A673 (cell line): ENCODE measurements around the gene SPEG. TPM values are rescaled to one million over a fixed set of nuclear protein-coding genes. Genes with fewer than 3 reads are reported as not detected.

Source experiments
- BruUV-seq: library from RNA; stranded (reverse); fragments of 400-500 nt; replicated peaks from 2 replicates; lab custom pipeline; 2021; lab: Mats Ljungman, UMichigan
- CTCF ChIA-PET: fragments of 300-600 bp; sonication (Branson Sonifier 250); formaldehyde crosslinking; loops from one replicate; lab custom pipeline; 2022; ENCODE audit warnings: antibody characterized with exemption; lab: Charles Lee
- POLR2A ChIA-PET: fragments of 300-600 bp; sonication (Branson Sonifier 250); formaldehyde crosslinking; loops from one replicate; lab custom pipeline; 2022; ENCODE audit warnings: antibody characterized with exemption; ENCODE audit not compliant: low non-redundant PET; lab: Charles Lee
- DNase-seq: peaks from one replicate; pipeline ENCODE4 v3.0.0-alpha.2; 2015; ENCODE audit warnings: low spot score
- H3K27ac ChIP-seq: fragments of 200-600 bp; sonication (generic); 2 replicates; pipeline ENCODE4 v1.5.1; 2016; ENCODE audit warnings: mixed run types, low read depth, mild to moderate bottlenecking, mixed read lengths, antibody characterized with exemption, low read length; ENCODE audit not compliant: poor library complexity, severe bottlenecking
- H3K27me3 ChIP-seq: fragments of 200-600 bp; sonication (generic); replicated peaks from 2 replicates; pipeline ENCODE4 v1.6.1; 2017; ENCODE audit warnings: mixed run types, low read depth, mild to moderate bottlenecking, mixed read lengths, antibody characterized with exemption, low read length; ENCODE audit not compliant: insufficient read depth, poor library complexity
- H3K36me3 ChIP-seq: fragments of 200-600 bp; sonication (generic); 2 replicates; pipeline ENCODE4 v1.6.1; 2016; ENCODE audit warnings: mixed run types, mild to moderate bottlenecking, mixed read lengths, antibody characterized with exemption, low read length; ENCODE audit not compliant: insufficient read depth, poor library complexity, severe bottlenecking
- H3K4me1 ChIP-seq: fragments of 200-600 bp; sonication (generic); 2 replicates; pipeline ENCODE4 v1.6.1; 2017; ENCODE audit warnings: mixed run types, mild to moderate bottlenecking, mixed read lengths, antibody characterized with exemption, low read length; ENCODE audit not compliant: insufficient read depth, poor library complexity, severe bottlenecking
- H3K4me3 ChIP-seq: fragments of 200-600 bp; sonication (generic); 2 replicates; pipeline ENCODE4 v1.5.1; 2016; ENCODE audit warnings: low read depth, mixed run types, mild to moderate bottlenecking, mixed read lengths, low read length; ENCODE audit not compliant: poor library complexity, severe bottlenecking
- H3K9me3 ChIP-seq: fragments of 200-600 bp; sonication (generic); 2 replicates; pipeline ENCODE4 v1.6.1; 2016; ENCODE audit warnings: mixed run types, low read depth, mild to moderate bottlenecking, mixed read lengths, antibody characterized with exemption, low read length; ENCODE audit not compliant: poor library complexity, severe bottlenecking
- CTCF ChIP-seq: fragments of 300-800, 200-600 bp; sonication (generic); conservative IDR thresholded peaks from 2 replicates; pipeline ENCODE4 v1.5.1; 2017; ENCODE audit warnings: low read depth, mild to moderate bottlenecking, antibody characterized with exemption, low read length, moderate library complexity, mixed read lengths
- EZH2 ChIP-seq: fragments of 200-600 bp; sonication (generic); IDR thresholded peaks from 2 replicates; pipeline ENCODE4 v1.6.1; 2017; ENCODE audit warnings: borderline replicate concordance, low read depth, mild to moderate bottlenecking, mixed read lengths, antibody characterized with exemption, low read length; ENCODE audit not compliant: poor library complexity, severe bottlenecking
- intact Hi-C: fragments of 100-400 bp; cut with micrococcal nuclease; formaldehyde crosslinking; loops from one replicate; pipeline ENCODE4 v1.10.0; 2022; ENCODE audit not compliant: unreplicated experiment
- total RNA-seq: library from RNA; stranded (reverse); gene quantifications from 2 replicates; pipeline ENCODE4 v1.2.3, GENCODE V29; 2021

SPEG gene
- total RNA-seq, 1 experiment from 2014 or later: 8.4 TPM

GRCh38 chr2:219539926-219540678, 105.5 kb downstream of the SPEG start:
- no peak overlapping the region for H3K4me3 ChIP-seq
- no TSS peak for BruUV-seq
- no peak for DNase-seq
- H3K27ac ChIP-seq: no peak overlapping the region
- peaks cover 3% of the 10 kb centered on the region for H3K36me3 ChIP-seq
- CTCF ChIA-PET: interaction anchor here (0.6 kb wide), 1 partner anchor 183 kb away, joined by 6 read pairs; no protein-coding TSS in a partner anchor
- TF ChIP-seq EZH2: no peak
- TF ChIP-seq CTCF: no peak
- H3K27me3 ChIP-seq: no peaks in the 10 kb centered on the region
- no peaks in the 10 kb centered on the region for H3K9me3 ChIP-seq
- intact Hi-C loops: no loop called here
- peaks cover 17% of the 10 kb centered on the region for H3K4me1 ChIP-seq
- POLR2A ChIA-PET: no interaction called here

- BruUV-seq: TSS peak; percentile 32
- intact Hi-C loops: loop anchor here (1.0 kb wide), 1 partner anchor 101 kb away; no protein-coding TSS in a partner anchor
- Histone ChIP-seq H3K27me3 (no peaks in the 10 kb centered on the region), H3K4me3 (no peak overlapping the region), H3K36me3 (peaks cover 3% of the 10 kb centered on the region), H3K9me3 (no peaks in the 10 kb centered on the region), H3K27ac (no peak overlapping the region), H3K4me1 (peaks cover 17% of the 10 kb centered on the region)
- ChIA-PET CTCF (interaction anchor here (0.7 to 1.0 kb wide), 5 partner anchors 31 to 148 kb away, joined by 3 to 11 read pairs (median 3); no protein-coding TSS in a partner anchor), POLR2A (no interaction called here)
- DNase-seq: no peak
- TF ChIP-seq CTCF: no peak
- no peak for TF ChIP-seq EZH2
Observed at GRCh38 chr2:219540784-219541504, 106.3 kb downstream of the SPEG start.

- Histone ChIP-seq H3K9me3 (no peaks in the 10 kb centered on the region), H3K4me1 (peaks cover 17% of the 10 kb centered on the region), H3K27ac (no peak overlapping the region), H3K4me3 (peak overlapping the region; percentile 37), H3K27me3 (no peaks in the 10 kb centered on the region), H3K36me3 (peaks cover 3% of the 10 kb centered on the region)
- peak; percentile 75 for DNase-seq
- ChIA-PET CTCF (interaction anchor here (0.6 to 1.0 kb wide), 5 partner anchors 32 to 89 kb away, joined by 3 to 11 read pairs (median 5); no protein-coding TSS in a partner anchor), POLR2A (interaction anchor here (0.5 kb wide), 1 partner anchor 18 kb away, joined by 4 read pairs; no protein-coding TSS in a partner anchor)
- TF ChIP-seq CTCF (peak; percentile 100), EZH2 (no peak)
- BruUV-seq: no TSS peak
- intact Hi-C loops: loop anchor here (1.0 to 2.0 kb wide), 2 partner anchors 101 to 147 kb away; no protein-coding TSS in a partner anchor
Observed at GRCh38 chr2:219541611-219542180, 107.1 kb downstream of the SPEG start.
